Measurements from ENCODE around the gene ADH5. TPM values are rescaled to one million over a fixed set of nuclear protein-coding genes. Genes with fewer than 3 reads are reported as not detected.

ADH5 gene
- total and polyA plus RNA-seq, 2 of the 8 experiments (the other 6 are each of a cell fraction or from before 2014, with no cell fraction given): 223 to 327 TPM

- Histone ChIP-seq H4K8ac (ENCODE audit: extremely low read depth, insufficient read depth, low read length) (no peak overlapping the region), H2AFZ (ENCODE audit: low read length) (no peak overlapping the region), H3K9ac (replicated peaks in 1 of 4; ENCODE audit: extremely low read depth in 1 of 4, low read depth in 3 of 4, low read length in 3 of 4) (no peak overlapping the region), H3K27ac (ENCODE audit: low read depth, low read length) (no peak overlapping the region), H4K20me1 (replicated peaks in 1 of 2; ENCODE audit: control insufficient read depth in 1 of 2, insufficient read depth in 2 of 2, low read length in 2 of 2) (peaks cover 4 to 14% of the 10 kb centered on the region in 2 experiments), H3K4me3 (ENCODE audit: extremely low read depth in 1 of 4, insufficient read depth in 2 of 4, low read depth in 3 of 4, low read length in 4 of 4) (no peak overlapping the region), H2BK12ac (ENCODE audit: low read depth, low read length) (no peak overlapping the region), H3K18ac (ENCODE audit: extremely low read depth, low read length) (no peak overlapping the region), H3K56ac (replicated peaks; ENCODE audit: insufficient read length, low read depth, low read length) (no peak overlapping the region), H3K79me1 (ENCODE audit: low read depth, low read length) (0 out of 2 replicates have a peak, but pooled peaks cover 2% of the 10 kb centered on the region), H3K9me3 (ENCODE audit: insufficient read depth in 2 of 2, low read depth in 1 of 2, low read length in 1 of 2) (no peaks in the 10 kb centered on the region), H3K27me3 (replicated peaks in 1 of 4; ENCODE audit: control insufficient read depth in 3 of 4, extremely low read depth in 1 of 4, insufficient read depth in 3 of 4, low read length in 3 of 4) (no peaks in the 10 kb centered on the region), H4K91ac (replicated peaks; ENCODE audit: insufficient read length, low read length) (no peak overlapping the region), H3K23ac (ENCODE audit: insufficient read length) (no peak overlapping the region), H3K14ac (ENCODE audit: insufficient read length) (no peak overlapping the region), H2BK5ac (ENCODE audit: low read depth, low read length) (no peak overlapping the region), H2BK20ac (ENCODE audit: low read length) (no peak overlapping the region), H3K36me3 (ENCODE audit: control insufficient read depth in 2 of 4, insufficient read depth in 4 of 4, low read length in 3 of 4) (peaks cover 0 to 6% (median 1%) of the 10 kb centered on the region in 4 experiments; a peak in 1 of 8 replicates), H3K23me2 (ENCODE audit: low read depth, low read length) (no peaks in the 10 kb centered on the region), H4K5ac (ENCODE audit: insufficient read length, low read depth, low read length) (no peak overlapping the region), H2BK15ac (ENCODE audit: low read length) (no peak overlapping the region), H3K4ac (replicated peaks; ENCODE audit: insufficient read length, low read depth, low read length) (no peak overlapping the region), H3K4me2 (ENCODE audit: insufficient read depth in 1 of 2, low read depth in 2 of 2, low read length in 2 of 2) (no peak overlapping the region), H2BK120ac (replicated peaks; ENCODE audit: low read depth, low read length) (no peak overlapping the region), H3K79me2 (ENCODE audit: control insufficient read depth in 1 of 2, insufficient read depth in 2 of 2, low read length in 2 of 2) (peaks cover 11 to 98% of the 10 kb centered on the region in 2 experiments), H2AK5ac (ENCODE audit: low read depth, low read length) (no peak overlapping the region), H3K4me1 (replicated peaks in 1 of 4; ENCODE audit: control insufficient read depth in 3 of 4, insufficient read depth in 4 of 4, low read length in 3 of 4) (peaks cover 0 to 4% (median 3%) of the 10 kb centered on the region in 4 experiments; a peak in 3 of 7 replicates)
- POLR2A ChIA-PET (ENCODE audit: partially characterized antibody): interaction anchor here (0.7 to 1.4 kb wide), 3 partner anchors 19 to 35 kb away, joined by 3 to 5 read pairs (median 4); partner anchors contain the start of gene METAP1
- CTCF ChIA-PET (ENCODE audit: partially characterized antibody): interaction anchor here (1.1 to 2.3 kb wide), 4 partner anchors 18 to 35 kb away, joined by 3 to 14 read pairs (median 4); partner anchors contain the start of gene METAP1
- TF ChIP-seq ZNF274 (IDR thresholded peaks at IDR 0.05; ENCODE audit: borderline replicate concordance, extremely low read depth, low read length) (no peak), RBBP5 (IDR thresholded peaks at IDR 0.05; ENCODE audit: borderline replicate concordance, low read depth, low read length) (no peak)
- DNase-seq (ENCODE audit: low read depth in 1 of 2, low spot score in 2 of 2) (no peak), FAIRE-seq (no peak)
- WGBS, 2 experiments (ENCODE audit: extremely low coverage in 1 of 2, insufficient coverage in 1 of 2, insufficient read length in 1 of 2, insufficient replicate concordance in 2 of 2, low coverage in 1 of 2, low lambda C conversion rate in 2 of 2, missing lambda C conversion rate in 1 of 2): 83% methylated on average over 3 of the region's 3 CpGs; no CpG with 5 or more reads in 1 of the 2 experiments
Measured at GRCh38 chr4:99029852-99030251, 58.7 kb downstream of the ADH5 start.
